Inflammatory macrophage (primary cell): ENCODE data around the gene HDGFL1.

Experiments
- DNase-seq, 2 donors: peaks; one replicate each; pipeline ENCODE4 v3.0.0-alpha.2; 2020 to 2022

HDGFL1 gene

GRCh38 chr6:22593895-22594294, 24.5 kb downstream of the HDGFL1 start:
- DNase-seq = no peak

- no peak for DNase-seq
These were observed 26.6 kb downstream of the HDGFL1 start for GRCh38 chr6:22596011-22596410.

GRCh38 chr6:22598339-22598738, 29.0 kb downstream of the HDGFL1 start:
- DNase-seq = no peak

- DNase-seq = no peak
These were observed 30.7 kb downstream of the HDGFL1 start for GRCh38 chr6:22600059-22600458.

- DNase-seq = no peak
These were observed 32.6 kb downstream of the HDGFL1 start for GRCh38 chr6:22601984-22602383.

GRCh38 chr6:22605736-22606135, 36.4 kb downstream of the HDGFL1 start:
- DNase-seq = no peak

GRCh38 chr6:22610127-22610526, 40.8 kb downstream of the HDGFL1 start:
- no peak for DNase-seq

- DNase-seq = no peak
These were observed 42.9 kb downstream of the HDGFL1 start for GRCh38 chr6:22612236-22612635.

GRCh38 chr6:22613051-22613450, 43.7 kb downstream of the HDGFL1 start:
- no peak for DNase-seq

GRCh38 chr6:22613695-22614094, 44.3 kb downstream of the HDGFL1 start:
- DNase-seq = no peak

- no peak for DNase-seq
These were observed 45.2 kb downstream of the HDGFL1 start for GRCh38 chr6:22614547-22614946.

- no peak for DNase-seq
These were observed 51.7 kb downstream of the HDGFL1 start for GRCh38 chr6:22621028-22621427.
